ACC112 (cell line): ENCODE measurements around the gene MBNL2.

Experiments
- H2AFZ ChIP-seq: fragments of 200-600 bp; sonication (generic); one replicate; pipeline ENCODE4 v1.6.0; 2017; ENCODE audit warnings: antibody characterized with exemption, low read length; ENCODE audit not compliant: unreplicated experiment
- H3K27ac ChIP-seq: fragments of 200-600 bp; sonication (generic); 2 replicates; pipeline ENCODE4 v1.5.1; 2014; ENCODE audit warnings: low read depth, mild to moderate bottlenecking, antibody characterized with exemption, low read length, moderate library complexity
- H3K27me3 ChIP-seq: fragments of 200-600 bp; sonication (generic); 2 replicates; pipeline ENCODE4 v1.6.1; 2014; ENCODE audit warnings: mild to moderate bottlenecking, antibody characterized with exemption, low read length, moderate library complexity, mixed read lengths; ENCODE audit not compliant: insufficient read depth
- H3K36me3 ChIP-seq: fragments of 200-600 bp; sonication (generic); 2 replicates; pipeline ENCODE4 v1.6.1; 2016; ENCODE audit warnings: mild to moderate bottlenecking, antibody characterized with exemption, low read length, moderate library complexity, mixed read lengths; ENCODE audit not compliant: insufficient read depth
- H3K4me1 ChIP-seq: fragments of 200-600 bp; sonication (generic); one replicate; pipeline ENCODE4 v1.6.1; 2016; ENCODE audit warnings: low read length, mixed read lengths; ENCODE audit not compliant: insufficient read depth, unreplicated experiment, control insufficient read depth
- H3K4me3 ChIP-seq: fragments of 200-600 bp; sonication (generic); 2 replicates; pipeline ENCODE4 v1.5.1; 2014; ENCODE audit warnings: mild to moderate bottlenecking, low read depth, low read length
- H3K79me2 ChIP-seq: fragments of 200-600 bp; sonication (generic); one replicate; pipeline ENCODE4 v1.6.0; 2016; ENCODE audit warnings: low read length; ENCODE audit not compliant: control insufficient read depth, unreplicated experiment, insufficient read depth

The MBNL2 gene

DNA sequence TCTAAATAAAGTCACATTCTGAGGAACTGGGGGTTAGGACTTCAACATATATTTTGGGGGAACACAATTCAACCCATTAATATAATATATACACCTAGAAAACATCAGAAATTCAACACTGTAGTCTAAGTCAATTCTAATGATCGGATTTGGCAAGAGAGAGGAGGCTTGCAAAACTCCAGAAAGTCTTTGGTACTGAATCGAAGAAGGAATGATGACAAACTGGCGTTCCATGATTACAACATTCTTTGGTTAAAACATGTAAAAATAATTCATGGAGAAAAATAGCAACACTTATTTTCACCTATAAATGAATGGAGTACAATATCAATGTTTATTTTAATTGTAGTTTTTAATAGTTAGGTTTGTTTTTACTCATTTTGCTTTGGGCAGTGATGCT is 62.4 kb downstream of the MBNL2 start:
- H3K4me3 ChIP-seq: no peak overlapping the region
- no peak overlapping the region for H3K27ac ChIP-seq
- H3K36me3 ChIP-seq: no peaks in the 10 kb centered on the region
- peaks cover 7% of the 10 kb centered on the region for H3K4me1 ChIP-seq
- H3K27me3 ChIP-seq: no peaks in the 10 kb centered on the region
- no peak overlapping the region for H2AFZ ChIP-seq
- H3K79me2 ChIP-seq: peaks cover 31% of the 10 kb centered on the region

DNA sequence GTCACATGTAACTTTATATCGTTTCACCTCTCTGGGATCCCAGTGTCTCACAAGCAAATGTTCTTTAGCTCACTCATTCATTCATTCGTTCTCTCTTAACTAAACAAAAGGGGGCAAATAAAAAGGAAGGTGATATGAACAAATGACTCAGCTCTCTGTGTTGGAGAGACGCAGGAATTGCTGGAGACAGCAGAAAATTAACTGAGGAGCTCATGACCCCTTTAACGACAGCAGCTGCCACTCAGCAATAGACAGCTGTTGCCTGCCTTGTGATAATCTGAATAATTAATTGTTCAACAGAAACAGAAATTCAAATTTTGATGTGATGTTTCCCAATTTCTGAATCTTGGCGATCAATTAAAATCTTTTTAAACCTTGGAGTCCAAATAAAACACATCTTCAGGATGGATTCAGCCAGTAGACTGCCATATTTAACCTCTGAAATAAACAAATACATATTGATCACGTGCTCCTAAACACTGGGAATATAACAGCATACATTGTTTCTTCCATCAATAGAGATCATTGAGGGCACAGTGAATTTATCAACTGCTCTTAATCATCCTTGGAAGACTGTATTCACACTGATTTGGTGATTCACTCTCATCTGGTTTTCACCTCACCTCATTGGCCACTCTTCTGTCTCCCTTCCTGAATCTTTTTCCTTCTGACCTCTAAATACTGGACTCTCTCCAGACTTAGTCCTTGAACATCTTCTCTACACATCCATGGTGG is 63.3 kb downstream of the MBNL2 start:
- Histone ChIP-seq H3K4me3 (no peak overlapping the region), H3K4me1 (no peaks in the 10 kb centered on the region), H3K27me3 (no peaks in the 10 kb centered on the region), H3K27ac (no peak overlapping the region), H2AFZ (no peak overlapping the region), H3K79me2 (peaks cover 31% of the 10 kb centered on the region), H3K36me3 (no peaks in the 10 kb centered on the region)

DNA sequence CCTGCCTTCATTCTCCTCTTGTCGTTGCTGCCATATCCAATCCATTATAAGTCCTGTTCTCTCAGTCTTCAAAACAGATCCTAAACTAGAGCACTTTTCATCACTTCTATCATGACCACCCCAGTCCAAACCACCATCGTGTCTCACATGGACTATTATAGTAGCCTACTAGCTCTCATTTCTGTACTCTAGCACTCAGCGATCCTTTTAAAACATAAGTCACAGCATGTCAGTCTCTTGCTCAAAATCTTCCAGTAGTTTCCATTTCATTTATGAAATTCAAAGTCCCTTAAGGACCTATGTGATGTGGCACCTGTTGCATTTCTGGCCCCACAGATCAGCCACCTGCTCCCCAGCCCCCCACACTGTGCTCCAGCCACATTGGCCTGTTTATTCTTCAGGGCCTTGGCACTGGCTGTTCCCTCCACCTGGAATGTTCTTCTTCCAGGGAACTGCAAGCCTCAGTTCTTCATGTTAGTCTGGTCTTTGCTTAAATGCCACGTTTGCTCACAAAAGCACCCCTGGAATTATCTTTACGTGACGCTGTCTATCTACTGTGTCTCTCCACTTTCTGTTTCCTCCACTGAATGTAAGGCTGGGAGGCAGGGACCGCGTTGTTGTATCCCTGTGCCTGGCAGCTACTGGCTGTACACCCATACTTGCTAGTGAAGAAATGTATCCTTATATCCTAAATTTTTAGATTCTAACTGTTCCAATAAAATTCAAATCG is 64.3 kb downstream of the MBNL2 start:
- Histone ChIP-seq H3K27ac (no peak overlapping the region), H2AFZ (no peak overlapping the region), H3K79me2 (peaks cover 20% of the 10 kb centered on the region), H3K36me3 (no peaks in the 10 kb centered on the region), H3K4me1 (peaks cover 4% of the 10 kb centered on the region), H3K27me3 (no peaks in the 10 kb centered on the region), H3K4me3 (no peak overlapping the region)

DNA sequence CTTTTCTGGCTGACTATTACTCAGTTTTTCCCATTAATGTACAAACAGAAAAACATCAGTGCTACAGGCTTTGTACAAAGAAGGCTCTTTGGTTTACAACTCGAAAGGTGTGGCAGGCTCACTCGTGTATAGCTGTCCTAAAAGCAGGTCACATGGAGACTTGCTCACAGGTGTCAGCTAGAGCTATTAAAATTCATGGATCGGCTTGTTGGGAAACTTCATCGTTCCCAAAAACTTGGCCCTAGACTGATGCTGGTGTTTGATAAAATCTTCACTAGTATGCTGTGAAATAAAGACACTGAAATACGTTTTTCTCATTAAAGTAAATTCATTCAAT is 64.9 kb downstream of the MBNL2 start:
- Histone ChIP-seq H2AFZ (no peak overlapping the region), H3K27ac (no peak overlapping the region), H3K79me2 (peaks cover 17% of the 10 kb centered on the region), H3K4me1 (peaks cover 4% of the 10 kb centered on the region), H3K27me3 (no peaks in the 10 kb centered on the region), H3K36me3 (no peaks in the 10 kb centered on the region), H3K4me3 (no peak overlapping the region)

DNA sequence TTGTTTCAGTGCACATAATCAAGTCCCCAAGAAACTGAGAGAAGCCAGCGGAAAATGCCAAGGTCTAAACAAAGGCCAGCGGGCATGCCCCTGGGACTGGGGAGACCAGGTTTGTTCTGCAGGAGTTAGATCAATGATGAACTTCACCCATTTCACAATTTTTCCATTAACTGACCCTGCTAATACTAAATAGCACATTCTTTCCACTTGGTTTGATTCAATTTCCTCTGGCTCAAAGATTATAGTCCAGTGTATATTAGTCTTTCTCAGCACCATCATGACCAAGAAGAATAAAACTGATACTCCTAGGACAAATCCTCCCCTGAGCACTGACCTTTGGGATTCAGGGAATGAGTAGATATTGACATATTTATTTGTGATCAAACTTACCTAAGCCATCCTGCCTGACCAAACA is 66.4 kb downstream of the MBNL2 start:
- Histone ChIP-seq H2AFZ (no peak overlapping the region), H3K4me3 (no peak overlapping the region), H3K4me1 (peaks cover 4% of the 10 kb centered on the region), H3K27me3 (no peaks in the 10 kb centered on the region), H3K79me2 (peaks cover 10% of the 10 kb centered on the region), H3K36me3 (no peaks in the 10 kb centered on the region), H3K27ac (no peak overlapping the region)

DNA sequence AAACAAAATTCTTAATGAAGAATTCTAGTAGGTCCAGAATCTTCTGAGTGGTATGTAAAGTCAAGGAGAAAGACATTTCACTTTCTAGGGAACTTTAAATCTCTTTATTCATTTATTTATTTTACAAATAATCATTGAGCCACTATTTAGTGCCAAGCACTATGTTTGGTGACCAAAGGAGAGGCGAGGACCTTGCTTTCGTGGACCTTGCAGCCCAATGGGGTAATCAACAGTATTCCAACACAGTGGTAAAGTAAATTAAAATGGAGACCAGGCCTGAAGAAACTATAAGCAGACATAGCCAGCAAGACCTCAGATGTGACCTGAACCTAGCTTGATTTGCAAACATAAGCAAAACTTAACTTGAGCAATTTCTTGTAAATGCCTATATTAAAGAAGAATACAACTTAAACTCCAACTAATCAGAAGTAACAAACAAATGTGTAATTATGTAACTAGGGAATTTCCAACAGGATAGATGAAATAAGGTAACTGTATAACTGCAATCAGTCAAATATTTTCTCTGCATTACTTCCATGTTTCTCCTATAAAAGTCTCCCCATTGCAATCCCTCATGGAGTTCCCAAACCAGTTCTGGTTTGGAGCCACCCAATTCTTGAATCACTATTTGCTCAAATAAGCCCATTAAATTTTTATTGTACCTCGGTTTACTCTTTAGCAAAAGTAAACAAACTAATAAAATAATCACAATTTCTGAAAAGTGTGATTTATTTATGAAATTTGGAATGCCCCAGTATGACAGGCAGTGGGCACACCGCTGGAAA is 67.6 kb downstream of the MBNL2 start:
- H3K4me1 ChIP-seq: peaks cover 9% of the 10 kb centered on the region
- no peak overlapping the region for H3K4me3 ChIP-seq
- no peaks in the 10 kb centered on the region for H3K36me3 ChIP-seq
- H3K27me3 ChIP-seq: no peaks in the 10 kb centered on the region
- H2AFZ ChIP-seq: no peak overlapping the region
- peaks cover 16% of the 10 kb centered on the region for H3K79me2 ChIP-seq
- H3K27ac ChIP-seq: no peak overlapping the region

DNA sequence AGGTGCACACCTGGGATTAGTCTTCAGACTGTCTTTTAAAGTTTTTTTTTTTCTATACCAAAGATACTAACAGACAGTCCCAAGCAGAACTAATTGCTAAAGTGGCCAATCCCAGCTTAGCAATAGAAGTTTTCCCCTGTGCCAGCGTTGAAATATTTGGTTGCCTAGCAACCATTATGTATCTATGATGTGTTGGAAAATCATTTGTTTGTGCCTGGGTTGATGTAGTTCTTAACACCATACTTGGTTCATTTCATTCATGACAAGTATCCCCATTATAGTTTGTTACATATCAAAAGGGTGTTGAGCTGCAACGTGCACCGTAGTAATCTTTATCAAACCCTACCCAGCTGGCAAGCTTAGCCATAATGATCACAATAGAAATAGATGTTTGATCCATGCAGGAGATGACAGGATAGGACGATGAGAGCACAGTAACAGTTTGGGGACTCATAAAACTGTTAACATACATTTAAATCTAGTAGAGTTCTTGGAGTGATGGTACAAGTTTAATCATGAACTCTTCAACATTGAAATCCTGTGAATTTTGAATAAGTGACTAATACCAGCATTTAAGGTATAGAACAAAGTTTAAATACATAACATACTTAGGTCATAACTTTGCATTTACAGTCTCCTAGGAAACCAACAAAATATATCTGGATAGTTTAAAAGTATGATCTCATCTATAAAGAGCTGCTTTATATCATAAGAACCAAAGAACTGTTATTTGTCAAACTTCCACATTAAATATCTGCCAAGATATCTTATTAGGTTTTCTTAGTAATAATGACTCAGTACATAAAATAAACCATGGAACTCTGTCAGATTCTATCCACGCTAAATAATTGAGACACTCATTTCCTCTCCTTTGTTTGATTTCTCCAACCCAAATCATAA is 73.4 kb downstream of the MBNL2 start:
- Histone ChIP-seq H3K27me3 (no peaks in the 10 kb centered on the region), H3K79me2 (peaks cover 21% of the 10 kb centered on the region), H2AFZ (no peak overlapping the region), H3K4me1 (peaks cover 45% of the 10 kb centered on the region), H3K4me3 (peak overlapping the region; percentile 1; the same call in 1 of the 2 replicates), H3K36me3 (no peaks in the 10 kb centered on the region), H3K27ac (peak overlapping the region; percentile 94)

DNA sequence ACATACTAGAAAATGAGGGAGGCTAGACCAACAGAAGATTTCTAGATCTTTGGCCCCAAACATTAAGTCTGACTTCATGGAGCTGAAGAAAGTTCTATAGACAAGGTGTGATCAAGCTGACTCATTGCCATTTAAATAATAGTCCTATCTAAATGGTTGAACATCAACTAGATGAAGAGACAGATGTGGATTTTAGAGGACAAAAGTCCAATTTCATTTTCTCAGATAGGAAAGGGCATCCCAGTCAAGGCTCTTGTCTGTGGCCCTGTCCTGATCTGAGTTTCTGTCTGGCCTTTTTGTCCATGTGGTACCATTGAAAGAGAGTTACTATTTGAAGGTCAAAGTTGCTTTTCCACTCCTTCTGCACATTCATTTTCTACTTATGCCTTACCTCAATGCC is 74.6 kb downstream of the MBNL2 start:
- Histone ChIP-seq H3K79me2 (peaks cover 21% of the 10 kb centered on the region), H3K36me3 (no peaks in the 10 kb centered on the region), H3K4me1 (peaks cover 41% of the 10 kb centered on the region), H3K27ac (peak overlapping the region; percentile 94), H3K27me3 (no peaks in the 10 kb centered on the region), H3K4me3 (no peak overlapping the region), H2AFZ (no peak overlapping the region)

DNA sequence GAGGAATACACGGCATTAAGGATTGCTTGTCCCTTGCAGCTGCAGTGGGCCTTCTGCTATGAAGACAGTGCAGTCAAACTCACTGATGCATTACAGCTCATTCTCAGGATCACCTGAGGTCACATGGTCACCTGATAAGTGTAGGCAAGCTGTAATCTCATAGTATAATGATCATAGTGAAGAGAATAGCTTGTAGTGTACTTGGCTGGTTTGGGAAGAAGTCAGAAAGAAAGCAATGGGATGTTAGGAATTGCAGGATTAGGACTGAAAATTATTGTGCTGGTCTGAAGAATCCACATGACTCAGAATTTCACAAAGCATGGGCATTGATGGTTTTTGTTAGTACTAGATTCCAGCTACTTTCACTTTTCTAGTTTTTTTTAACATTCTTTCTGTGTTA is 76.7 kb downstream of the MBNL2 start:
- peaks cover 41% of the 10 kb centered on the region for H3K4me1 ChIP-seq
- H3K79me2 ChIP-seq: peaks cover 21% of the 10 kb centered on the region
- H3K27ac ChIP-seq: peak overlapping the region; percentile 31; the same call in 1 of the 2 replicates
- H3K36me3 ChIP-seq: no peaks in the 10 kb centered on the region
- H3K27me3 ChIP-seq: no peaks in the 10 kb centered on the region
- no peak overlapping the region for H2AFZ ChIP-seq
- H3K4me3 ChIP-seq: peak overlapping the region; percentile 47

DNA sequence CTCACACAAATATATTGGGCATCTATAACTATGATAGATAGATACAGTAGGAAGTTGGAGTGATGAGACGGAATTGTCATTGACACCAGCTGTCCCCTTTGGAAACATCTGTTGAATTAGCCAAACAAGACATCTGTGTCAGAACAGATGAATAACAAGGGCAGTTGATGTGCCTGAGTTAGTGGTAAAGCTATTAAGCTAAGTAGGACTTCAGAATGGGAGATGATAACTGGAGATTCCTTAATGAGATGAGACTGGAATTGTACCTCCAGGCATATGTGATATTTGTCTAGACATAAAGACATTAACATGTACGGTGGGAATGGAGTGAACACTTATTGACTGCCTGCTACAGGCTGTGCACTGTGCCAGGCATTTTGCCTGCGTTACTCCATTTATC is 78.7 kb downstream of the MBNL2 start:
- Histone ChIP-seq H3K4me3 (no peak overlapping the region), H2AFZ (no peak overlapping the region), H3K27ac (no peak overlapping the region), H3K79me2 (peaks cover 15% of the 10 kb centered on the region), H3K36me3 (no peaks in the 10 kb centered on the region), H3K4me1 (peaks cover 25% of the 10 kb centered on the region), H3K27me3 (no peaks in the 10 kb centered on the region)
